ENCODE results near the gene CFHR5. TPM values are rescaled to one million over a fixed set of nuclear protein-coding genes. Genes with fewer than 3 reads are reported as not detected.
"Not testable (repeated sequence)": the region's sequence is repeated elsewhere in the genome, so short reads cannot be mapped to it uniquely, and the experiment has no call there.

Gene CFHR5
- polyA plus RNA-seq, 3 donors, result not detected

GRCh38 chr1:197011614-197012013 lies 34.3 kb downstream of the CFHR5 start:
- WGBS, 3 donors, result 84 to 96% (median 95%) methylated on average over 1 of the region's 1 CpG
- H3K27ac ChIP-seq (ENCODE audit: low read depth, low read length), result no peak overlapping the region

GRCh38 chr1:197013234-197013633 lies 35.9 kb downstream of the CFHR5 start:
- H3K27ac ChIP-seq (ENCODE audit: low read depth, low read length), result no peak overlapping the region
- 92 to 93% (median 93%) methylated on average over 3 of the region's 3 CpGs for WGBS, 3 donors

GRCh38 chr1:197016751-197017150 lies 39.4 kb downstream of the CFHR5 start:
- 76 to 81% (median 80%) methylated on average over 1 of the region's 1 CpG for WGBS, 3 donors
- H3K27ac ChIP-seq (ENCODE audit: low read depth, low read length), result no peak overlapping the region

- no peak overlapping the region for H3K27ac ChIP-seq (ENCODE audit: low read depth, low read length)
- 65 to 77% (median 66%) methylated on average over 8 of the region's 8 CpGs for WGBS, 3 donors
Measured at GRCh38 chr1:197017558-197018146, 40.3 kb downstream of the CFHR5 start.

GRCh38 chr1:197021716-197022115 lies 44.4 kb downstream of the CFHR5 start:
- H3K27ac ChIP-seq (ENCODE audit: low read depth, low read length), result no peak overlapping the region
- WGBS, 3 donors, result 32 to 37% (median 36%) methylated on average over 4 of the region's 4 CpGs

- H3K27ac ChIP-seq (ENCODE audit: low read depth, low read length), result no peak overlapping the region
- WGBS, 3 donors, result 88 to 97% (median 89%) methylated on average over 1 of the region's 1 CpG
Measured at GRCh38 chr1:197024460-197024859, 47.1 kb downstream of the CFHR5 start.

- no peak overlapping the region for H3K27ac ChIP-seq (ENCODE audit: low read depth, low read length)
- WGBS, 3 donors, result 77 to 91% (median 90%) methylated on average over 6 of the region's 6 CpGs
Measured at GRCh38 chr1:197027359-197027758, 50.0 kb downstream of the CFHR5 start.

- no peak overlapping the region for H3K27ac ChIP-seq (ENCODE audit: low read depth, low read length)
Measured at GRCh38 chr1:197029749-197030148, 52.4 kb downstream of the CFHR5 start.

- WGBS, 3 donors, result 77 to 84% (median 79%) methylated on average over 6 of the region's 6 CpGs
- H3K27ac ChIP-seq (ENCODE audit: low read depth, low read length), result not testable (repeated sequence)
Measured at GRCh38 chr1:197034631-197035339, 57.4 kb downstream of the CFHR5 start.

GRCh38 chr1:197036861-197037260 lies 59.5 kb downstream of the CFHR5 start:
- H3K27ac ChIP-seq (ENCODE audit: low read depth, low read length), result no peak overlapping the region
- WGBS, 3 donors, result 91 to 96% (median 95%) methylated on average over 3 of the region's 3 CpGs

GRCh38 chr1:197041486-197042353 lies 64.4 kb downstream of the CFHR5 start:
- H3K27ac ChIP-seq (ENCODE audit: low read depth, low read length), result no peak overlapping the region
- WGBS, 3 donors, result 67 to 77% (median 74%) methylated on average over 7 of the region's 7 CpGs

GRCh38 chr1:197042676-197043341 lies 65.5 kb downstream of the CFHR5 start:
- H3K27ac ChIP-seq (ENCODE audit: low read depth, low read length), result no peak overlapping the region
- 62 to 75% (median 72%) methylated on average over 2 to 4 of the region's 4 CpGs for WGBS, 3 donors

- H3K27ac ChIP-seq (ENCODE audit: low read depth, low read length), result no peak overlapping the region
Measured at GRCh38 chr1:197049100-197049499, 71.7 kb downstream of the CFHR5 start.

Other genes starting within 250 kb of the CFHR5 start
- under 1 TPM in 2 of 3 donors, not detected in 1; 0.15 to 0.45 TPM for gene CFHR3, start 202.7 kb upstream of the CFHR5 start, polyA plus RNA-seq
- 1 to 10 TPM in 2 of 3 donors, not detected in 1; 1.2 to 1.3 TPM for gene CFHR1, start 157.8 kb upstream of the CFHR5 start, polyA plus RNA-seq
- gene CFHR4, start 89.5 kb upstream of the CFHR5 start, polyA plus RNA-seq, result not detected
- gene CFHR2, start 33.8 kb upstream of the CFHR5 start, polyA plus RNA-seq, result not detected
- gene F13B, start 89.7 kb downstream of the CFHR5 start, polyA plus RNA-seq, result not detected
- gene ASPM, start 169.1 kb downstream of the CFHR5 start, polyA plus RNA-seq, result under 1 TPM; under 0.01 to 0.09 (median 0.07) TPM
- 1 to 10 TPM; 1.8 to 4.9 (median 1.9) TPM for gene ZBTB41, start 223.7 kb downstream of the CFHR5 start, polyA plus RNA-seq